Kidney epithelial cell (primary cell): ENCODE results near the gene KCNQ1. TPM values are rescaled to one million over a fixed set of nuclear protein-coding genes. Genes with fewer than 3 reads are reported as not detected.

ENCODE experiments used
- DNase-seq: peaks from one replicate; pipeline ENCODE4 v3.0.0-alpha.2; 2010; ENCODE audit warnings: low read depth
- H3K27me3 ChIP-seq: 2 replicates; pipeline ENCODE4 v1.6.0; 2011; ENCODE audit warnings: low read length; ENCODE audit not compliant: control insufficient read depth, insufficient read depth
- H3K36me3 ChIP-seq: 2 replicates; pipeline ENCODE4 v1.5.1; 2011; ENCODE audit warnings: low read length; ENCODE audit not compliant: control insufficient read depth, insufficient read depth
- H3K4me3 ChIP-seq: 2 replicates; pipeline ENCODE4 v1.5.1; 2011; ENCODE audit warnings: low read depth, mild to moderate bottlenecking, control low read depth, low read length
- total RNA-seq: library from RNA; depleted of rRNA; stranded (reverse); fragments of >200 nt; gene quantifications from 2 replicates; pipeline ENCODE4 v1.2.3, GENCODE V29; 2015
- TF ChIP-seq, protein P1 (sequence below): IDR thresholded peaks from 2 replicates; pipeline ENCODE4 v1.5.1; 2011; ENCODE audit warnings: mild to moderate bottlenecking, moderate library complexity, low read length, control low read depth, inconsistent platforms; ENCODE audit not compliant: insufficient read depth, poor library complexity, severe bottlenecking

KCNQ1 gene
- total RNA-seq, 1 donor from 2014 or later, result 2.3 TPM

DNA sequence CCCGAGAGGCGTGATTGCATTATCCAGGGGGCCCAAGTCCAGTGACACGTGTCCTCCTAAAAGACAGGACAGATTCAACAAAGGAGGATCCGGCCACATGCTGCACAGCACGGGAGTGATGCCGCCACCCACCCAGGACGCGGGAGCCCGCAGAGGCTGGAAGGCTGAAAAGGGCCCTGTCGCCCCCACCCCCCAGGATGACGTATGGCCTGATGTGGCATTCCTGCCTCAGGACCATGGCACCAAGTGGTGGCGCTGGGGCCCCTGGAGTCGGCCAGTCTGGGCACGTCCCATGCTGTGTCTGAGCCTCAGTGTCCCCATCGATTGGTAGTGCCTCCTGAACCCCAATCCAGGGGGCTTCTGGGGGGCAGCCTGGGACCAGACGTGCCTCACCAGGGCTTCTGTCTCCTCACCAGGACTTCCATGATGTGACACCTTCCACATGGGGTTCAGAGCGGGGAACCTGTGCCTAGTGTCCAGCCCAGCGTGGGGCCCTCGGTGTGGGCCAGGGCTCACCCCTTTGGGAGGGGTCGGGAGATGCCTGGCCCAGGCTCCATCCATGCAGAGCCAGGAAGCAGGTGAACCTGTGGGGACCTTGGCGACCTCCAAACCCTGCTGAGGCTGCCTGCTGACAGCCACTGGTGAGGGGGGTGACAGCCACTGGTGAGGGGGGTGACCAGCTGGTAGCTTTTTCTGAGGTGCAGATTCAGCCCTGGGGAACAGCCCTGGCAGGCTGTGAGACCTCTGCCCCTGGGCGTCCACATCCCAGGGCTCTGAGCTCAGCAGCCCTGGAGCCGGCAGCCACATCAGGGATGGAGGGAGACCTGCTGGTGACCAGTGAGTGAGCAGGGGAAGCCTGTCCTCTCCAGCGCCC, 75.3 kb downstream of the KCNQ1 start:
- Histone ChIP-seq H3K4me3 (no peak overlapping the region), H3K36me3 (no peaks in the 10 kb centered on the region), H3K27me3 (peaks cover 14% of the 10 kb centered on the region)
- TF ChIP-seq, protein P1, sequence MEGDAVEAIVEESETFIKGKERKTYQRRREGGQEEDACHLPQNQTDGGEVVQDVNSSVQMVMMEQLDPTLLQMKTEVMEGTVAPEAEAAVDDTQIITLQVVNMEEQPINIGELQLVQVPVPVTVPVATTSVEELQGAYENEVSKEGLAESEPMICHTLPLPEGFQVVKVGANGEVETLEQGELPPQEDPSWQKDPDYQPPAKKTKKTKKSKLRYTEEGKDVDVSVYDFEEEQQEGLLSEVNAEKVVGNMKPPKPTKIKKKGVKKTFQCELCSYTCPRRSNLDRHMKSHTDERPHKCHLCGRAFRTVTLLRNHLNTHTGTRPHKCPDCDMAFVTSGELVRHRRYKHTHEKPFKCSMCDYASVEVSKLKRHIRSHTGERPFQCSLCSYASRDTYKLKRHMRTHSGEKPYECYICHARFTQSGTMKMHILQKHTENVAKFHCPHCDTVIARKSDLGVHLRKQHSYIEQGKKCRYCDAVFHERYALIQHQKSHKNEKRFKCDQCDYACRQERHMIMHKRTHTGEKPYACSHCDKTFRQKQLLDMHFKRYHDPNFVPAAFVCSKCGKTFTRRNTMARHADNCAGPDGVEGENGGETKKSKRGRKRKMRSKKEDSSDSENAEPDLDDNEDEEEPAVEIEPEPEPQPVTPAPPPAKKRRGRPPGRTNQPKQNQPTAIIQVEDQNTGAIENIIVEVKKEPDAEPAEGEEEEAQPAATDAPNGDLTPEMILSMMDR, result no peak
- DNase-seq, result no peak

DNA sequence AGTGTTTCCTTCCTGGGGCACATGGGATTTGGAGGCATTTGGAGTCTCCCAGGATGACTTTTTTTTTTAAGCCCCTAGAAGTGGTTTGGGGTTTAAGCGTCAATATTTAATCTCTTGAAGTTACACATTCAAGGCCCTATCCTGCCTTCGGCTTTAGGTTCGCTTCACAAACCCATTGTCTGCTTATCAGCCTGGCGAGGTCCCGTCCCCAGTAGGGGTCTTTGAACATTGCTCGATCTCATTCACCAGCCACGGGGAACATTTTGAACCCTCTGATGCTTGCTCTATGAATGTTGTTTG, 75.9 kb downstream of the KCNQ1 start:
- Histone ChIP-seq H3K36me3 (no peaks in the 10 kb centered on the region), H3K4me3 (no peak overlapping the region), H3K27me3 (peaks cover 17% of the 10 kb centered on the region)
- TF ChIP-seq, protein P1, result no peak
- no peak for DNase-seq

DNA sequence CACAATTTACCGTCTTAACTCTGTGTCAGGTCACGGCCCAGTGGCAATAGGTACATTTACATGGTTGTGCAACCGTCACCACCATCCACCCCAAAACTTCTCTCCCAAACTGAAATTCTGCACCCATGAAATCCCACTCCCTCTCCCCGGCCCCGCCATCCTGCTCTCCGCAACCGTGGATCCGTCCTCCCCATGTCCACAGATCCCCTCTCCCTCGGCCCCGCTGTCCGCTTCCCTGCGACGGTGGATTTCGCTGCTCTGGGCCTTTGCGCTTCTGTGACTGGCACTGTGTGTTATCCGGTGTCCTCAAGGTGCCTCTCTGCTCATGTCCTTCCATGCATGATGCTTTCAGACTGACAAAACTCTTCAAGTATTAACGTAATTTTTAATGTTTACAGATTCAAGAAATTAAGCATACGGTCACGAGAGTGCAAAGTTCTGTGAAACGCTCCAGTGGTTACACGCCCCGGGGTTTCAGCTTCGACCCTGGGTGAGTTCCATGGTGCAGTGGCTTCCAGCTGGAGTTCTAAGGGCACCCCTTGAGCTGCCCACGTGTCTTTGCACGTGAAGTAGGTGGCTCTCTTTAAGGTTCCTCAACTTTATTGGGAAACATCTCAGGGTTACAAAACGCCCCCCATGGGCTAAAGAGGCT, 76.4 kb downstream of the KCNQ1 start:
- no peak for DNase-seq
- Histone ChIP-seq H3K36me3 (no peaks in the 10 kb centered on the region), H3K4me3 (no peak overlapping the region), H3K27me3 (peaks cover 18% of the 10 kb centered on the region)
- TF ChIP-seq, protein P1, result no peak

DNA sequence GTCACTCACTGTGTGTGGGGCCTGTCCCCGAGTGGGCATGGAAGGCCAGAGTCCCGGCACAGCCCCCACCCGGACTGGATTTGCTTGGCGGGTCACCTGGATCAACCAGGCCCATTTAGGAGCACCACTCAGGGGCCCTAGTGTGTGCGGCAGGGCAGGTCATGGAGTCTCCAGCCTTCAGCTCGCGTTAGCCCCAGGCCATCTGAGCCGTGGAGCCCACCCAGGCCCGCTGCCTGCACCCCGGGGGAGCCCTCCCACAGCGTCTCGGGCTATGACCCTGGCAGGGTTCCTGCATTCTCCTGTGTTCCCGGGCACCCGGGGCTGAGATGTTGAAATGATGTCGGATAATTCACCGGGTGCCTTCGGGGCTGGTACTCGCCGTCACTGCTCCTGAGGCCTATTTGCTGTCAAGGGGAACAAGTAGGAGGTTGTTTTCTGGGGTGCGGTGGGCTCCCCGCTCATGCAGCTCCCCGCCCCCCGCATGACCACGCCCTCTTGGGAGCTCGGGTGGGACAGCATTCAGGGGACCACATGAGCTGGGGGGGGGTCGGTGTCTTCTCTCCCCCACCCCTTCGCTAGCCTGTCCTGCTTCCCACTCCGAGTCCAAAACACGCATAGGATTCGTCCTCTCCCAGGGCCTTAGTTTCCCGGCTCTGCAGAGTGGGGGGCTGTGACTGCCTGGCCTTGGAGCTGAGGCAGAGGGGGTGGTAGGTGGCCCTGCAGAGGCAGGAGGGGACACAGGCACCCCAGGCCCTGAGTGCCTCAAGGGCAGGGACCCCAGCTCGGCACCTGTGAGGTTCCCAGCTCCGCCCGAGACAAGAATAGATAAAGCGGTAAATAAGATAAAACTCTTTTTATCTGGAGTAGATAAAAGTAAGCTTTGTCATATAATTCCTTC, 77.2 kb downstream of the KCNQ1 start:
- H3K4me3 ChIP-seq, result no peak overlapping the region
- TF ChIP-seq, protein P1, result no peak
- H3K27me3 ChIP-seq, result peaks cover 18% of the 10 kb centered on the region
- H3K36me3 ChIP-seq, result no peaks in the 10 kb centered on the region
- DNase-seq, result no peak

DNA sequence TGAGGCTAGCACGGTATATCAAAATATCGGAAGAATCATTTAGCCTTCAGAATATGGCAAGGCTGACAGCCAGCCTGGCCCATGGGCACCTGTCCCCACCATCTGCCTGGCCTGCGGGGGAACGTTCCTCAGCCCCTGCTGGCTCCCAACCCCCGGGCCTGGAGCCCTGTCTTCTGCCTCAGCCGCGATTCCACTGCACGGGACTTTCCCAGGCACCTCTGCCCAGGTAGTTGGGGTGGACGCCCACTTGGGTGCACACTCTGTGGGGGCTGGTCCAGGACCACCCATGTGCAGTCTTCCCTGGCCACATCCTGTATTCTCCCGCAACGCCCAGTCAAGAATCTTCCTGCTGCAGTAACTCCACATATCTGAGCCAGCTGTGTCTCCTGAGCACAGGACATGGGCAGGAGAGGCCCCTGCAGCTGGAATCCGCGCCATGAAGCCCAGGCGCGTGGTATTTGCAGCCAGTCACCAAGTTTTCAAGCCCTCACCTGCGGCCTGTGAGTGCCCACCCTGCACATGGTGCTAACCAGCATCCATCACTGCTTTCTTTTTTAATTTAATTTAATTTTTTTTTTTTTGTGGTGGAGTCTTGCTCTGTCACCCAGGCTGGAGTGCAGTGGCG, 77.9 kb downstream of the KCNQ1 start:
- TF ChIP-seq, protein P1, result no peak
- no peak for DNase-seq
- peaks cover 18% of the 10 kb centered on the region for H3K27me3 ChIP-seq

More for the DNA sequence above, 77.9 kb downstream of the KCNQ1 start:
- Histone ChIP-seq H3K4me3 (no peak overlapping the region), H3K36me3 (no peaks in the 10 kb centered on the region)
